AG04449 (cell line): ENCODE data around the gene GOLGA3.

ENCODE experiments used
- CTCF ChIA-PET: fragments of 350-600 bp; formaldehyde crosslinking; extraction: SDS; loops from one replicate; lab custom pipeline; 2021; ENCODE audit warnings: antibody characterized with exemption; lab: Yijun Ruan, JAX
- POLR2A ChIA-PET: fragments of 400-600, 350-600 bp; formaldehyde crosslinking; extraction: SDS; loops from one replicate; lab custom pipeline; 2020; ENCODE audit warnings: antibody characterized with exemption, inconsistent platforms; lab: Yijun Ruan, JAX
- DNase-seq: peaks from one replicate; pipeline ENCODE4 v3.0.0-alpha.2; 2010; ENCODE audit warnings: low read depth, low spot score
- H3K4me3 ChIP-seq: 2 replicates; pipeline ENCODE4 v1.5.1; 2011; ENCODE audit warnings: low read depth, mild to moderate bottlenecking, control low read depth, low read length
- CTCF ChIP-seq: IDR thresholded peaks from one replicate; pipeline ENCODE4 v1.5.1; 2011; ENCODE audit warnings: mild to moderate bottlenecking, moderate library complexity, low read length, control low read depth, inconsistent platforms; ENCODE audit not compliant: insufficient read depth; ENCODE audit errors: missing control alignments

GOLGA3 gene

GRCh38 chr12:132766380-132767085 is 62.1 kb downstream of the GOLGA3 start:
- no peak overlapping the region for H3K4me3 ChIP-seq
- TF ChIP-seq CTCF = no peak
- CTCF ChIA-PET = interaction anchor here (1.3 to 2.6 kb wide), 2 partner anchors 11 to 23 kb away, joined by 3 to 18 read pairs; no protein-coding TSS in a partner anchor
- DNase-seq = no peak
- POLR2A ChIA-PET = interaction anchor here (0.6 kb wide), 1 partner anchor 50 kb away, joined by 3 read pairs; no protein-coding TSS in a partner anchor

GRCh38 chr12:132765361-132765760 is 63.3 kb downstream of the GOLGA3 start:
- POLR2A ChIA-PET = no interaction called here
- TF ChIP-seq CTCF = no peak
- CTCF ChIA-PET = interaction anchor here (0.6 to 1.1 kb wide), 2 partner anchors 9 to 25 kb away, joined by 3 to 5 read pairs; no protein-coding TSS in a partner anchor
- no peak for DNase-seq
- no peak overlapping the region for H3K4me3 ChIP-seq

GRCh38 chr12:132764231-132764630 is 64.4 kb downstream of the GOLGA3 start:
- no peak for TF ChIP-seq CTCF
- H3K4me3 ChIP-seq = no peak overlapping the region
- CTCF ChIA-PET = interaction anchor here (1.1 kb wide), 1 partner anchor 10 kb away, joined by 5 read pairs; no protein-coding TSS in a partner anchor
- POLR2A ChIA-PET = no interaction called here
- DNase-seq = no peak

- peak; percentile 31 for DNase-seq
- ChIA-PET CTCF (interaction anchor here (1.0 kb wide), 1 partner anchor 11 kb away, joined by 4 read pairs; no protein-coding TSS in a partner anchor), POLR2A (no interaction called here)
- H3K4me3 ChIP-seq = peak overlapping the region; percentile 83
- TF ChIP-seq CTCF = peak; percentile 42
These were observed 66.6 kb downstream of the GOLGA3 start for GRCh38 chr12:132761921-132762583.

DNA sequence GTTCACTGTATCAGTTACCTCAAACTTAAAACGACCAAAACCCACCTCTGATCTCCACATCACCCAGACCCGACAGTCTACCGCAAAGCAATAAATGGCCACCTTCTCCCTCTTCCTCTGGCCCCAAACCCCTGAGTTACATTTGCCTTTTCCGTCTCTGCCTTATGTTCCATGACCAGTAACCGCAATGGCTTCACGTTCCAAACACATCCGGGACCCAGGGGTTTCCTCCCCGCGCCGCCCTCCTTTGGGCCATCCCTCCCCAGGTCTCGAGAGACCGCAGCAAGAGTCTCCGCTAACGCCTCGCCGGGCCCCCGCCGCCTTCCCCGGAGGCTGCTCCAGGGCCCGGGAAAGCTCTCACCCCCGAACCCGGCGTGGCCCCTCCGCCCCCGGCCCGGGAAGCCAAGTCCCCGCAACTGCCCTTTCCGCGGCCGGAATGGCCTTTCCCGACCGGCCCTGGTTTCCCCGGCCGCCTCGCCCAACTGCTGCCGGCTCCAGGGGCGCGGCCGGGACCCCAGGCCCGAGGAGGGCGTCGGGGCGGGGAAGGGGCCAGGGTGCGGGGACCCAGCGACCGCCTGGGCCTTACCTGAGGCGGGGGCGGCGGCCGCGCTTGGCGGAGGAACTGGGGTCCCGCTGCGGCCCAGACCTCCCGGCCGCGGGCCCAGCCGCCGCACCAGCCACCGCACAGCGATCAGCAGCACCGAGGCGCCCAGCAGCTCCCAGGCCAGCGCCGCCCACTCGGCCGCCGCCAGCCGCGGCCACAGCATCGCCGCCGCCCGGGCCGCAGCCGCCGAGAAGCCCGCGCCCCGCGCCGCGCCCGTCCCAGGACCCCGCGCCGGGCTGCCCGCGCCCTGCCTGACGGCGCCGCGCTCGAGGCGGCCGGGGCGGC is 67.4 kb downstream of the GOLGA3 start, which contains the start of gene ANKLE2:
ANKLE2 (minus strand) TSS at position 801 of the 889 bp plus-strand sequence; CDS start at position 767, 34 bp downstream.
- ChIA-PET POLR2A (interaction anchor here (1.0 kb wide), 2 partner anchors 38 to 40 kb away, joined by 3 read pairs; no protein-coding TSS in a partner anchor), CTCF (interaction anchor here (1.0 kb wide), 1 partner anchor 7 kb away, joined by 3 read pairs; no protein-coding TSS in a partner anchor)
- peak; percentile 17 for DNase-seq
- peak within 1 kb of the TSS; percentile 83 for H3K4me3 ChIP-seq
- TF ChIP-seq CTCF = no peak
